Tibial nerve (tissue), 4 donors: ENCODE measurements around the gene UTS2R. TPM values are rescaled to one million over a fixed set of nuclear protein-coding genes. Genes with fewer than 3 reads are reported as not detected.
"Not testable (repeated sequence)": the region's sequence is repeated elsewhere in the genome, so short reads cannot be mapped to it uniquely, and the experiment has no call there.

Experiments
- DNase-seq, 2 donors: peaks; one replicate each; pipeline ENCODE4 v3.0.0-alpha.2; 2019; ENCODE audit warnings: low spot score in 2 of 2
- H3K27ac ChIP-seq, 4 donors: fragments of 200-600 bp; sonication (generic) in 3 of 4; one replicate each; pipeline ENCODE4 v1.5.1; 2017 to 2019; ENCODE audit warnings: mild to moderate bottlenecking in 1 of 4
- H3K27me3 ChIP-seq, 2 donors: fragments of 200-600 bp; sonication (generic) in 1 of 2; one replicate each; pipeline versions ENCODE4 v1.5.1 to v1.6.0; 2017 to 2019
- H3K36me3 ChIP-seq, 3 donors: fragments of 200-600 bp; sonication (generic); one replicate each; pipeline ENCODE4 v1.5.1; 2018 to 2019
- H3K4me1 ChIP-seq, 4 donors: fragments of 200-600 bp; sonication (generic) in 3 of 4; one replicate each; pipeline ENCODE4 v1.5.1; 2017 to 2019
- H3K4me3 ChIP-seq, 4 donors: fragments of 200-600 bp; sonication (generic) in 3 of 4; one replicate each; pipeline ENCODE4 v1.5.1; 2017 to 2019; ENCODE audit warnings: mild to moderate bottlenecking in 1 of 4, moderate library complexity in 1 of 4
- H3K9me3 ChIP-seq, 4 donors: fragments of 200-600 bp; sonication (generic) in 3 of 4; one replicate each; pipeline ENCODE4 v1.5.1; 2017 to 2019
- CTCF ChIP-seq, 5 experiments: fragments of 200-600 bp in 3 of 5; fragments of 450-650 bp in 2 of 5; sonication (generic) in 3 of 5; IDR thresholded peaks; one replicate each; pipeline ENCODE4 v1.5.1; 2016 to 2019; ENCODE audit warnings: antibody characterized with exemption in 5 of 5, mild to moderate bottlenecking in 3 of 5, moderate library complexity in 2 of 5
- EP300 ChIP-seq, 2 donors: sonication (generic); formaldehyde crosslinking; IDR thresholded peaks; one replicate each; pipeline ENCODE4 v1.6.1; 2017; ENCODE audit warnings: antibody characterized with exemption in 2 of 2, mild to moderate bottlenecking in 1 of 2
- POLR2A ChIP-seq, 2 donors: fragments of 450-650 bp; IDR thresholded peaks; one replicate each; pipeline ENCODE4 v1.6.1; 2017; ENCODE audit warnings: antibody characterized with exemption in 2 of 2, mild to moderate bottlenecking in 2 of 2, moderate library complexity in 2 of 2
- WGBS, 2 donors: methylation state at CpG; one replicate each; pipeline ENCODE4 v1.1.5; 2018; 5-methylcytosine and 5-hydroxymethylcytosine counted together
- total RNA-seq, 4 donors: library from RNA; depleted of rRNA; stranded (reverse); fragments of >200 nt; gene quantifications; one replicate each; pipeline ENCODE4 v1.1.0, GENCODE V29; 2016

The UTS2R gene
- total RNA-seq, 4 donors from 2014 or later, result 0.20 TPM; not detected in 3

GRCh38 chr17:82377924-82378740 is 6.6 kb downstream of the UTS2R start:
- TF ChIP-seq POLR2A (IDR thresholded peaks at IDR 0.05), result no peak
- no peak for TF ChIP-seq EP300 (IDR thresholded peaks at IDR 0.05)
- no peak for TF ChIP-seq CTCF (IDR thresholded peaks at IDR 0.05)
- H3K4me1 ChIP-seq, result peaks cover 0 to 8% (median 0%) of the 10 kb centered on the region in 4 donors
- 73 to 77% methylated on average over 31 of the region's 31 CpGs for WGBS, 2 donors
- H3K27ac ChIP-seq, result no peak overlapping the region
- no peak overlapping the region for H3K4me3 ChIP-seq
- H3K36me3 ChIP-seq, result no peaks in the 10 kb centered on the region
- no peak for DNase-seq
- H3K9me3 ChIP-seq, result no peaks in the 10 kb centered on the region
- peaks cover 0 to 65% of the 10 kb centered on the region in 2 donors for H3K27me3 ChIP-seq

GRCh38 chr17:82378741-82379021 is 7.1 kb downstream of the UTS2R start:
- TF ChIP-seq CTCF (IDR thresholded peaks at IDR 0.05), result no peak
- TF ChIP-seq EP300 (IDR thresholded peaks at IDR 0.05), result no peak
- TF ChIP-seq POLR2A (IDR thresholded peaks at IDR 0.05), result no peak
- Histone ChIP-seq H3K27ac (no peak overlapping the region), H3K4me3 (no peak overlapping the region), H3K9me3 (no peaks in the 10 kb centered on the region), H3K27me3 (peaks cover 0 to 65% of the 10 kb centered on the region in 2 donors), H3K4me1 (peaks cover 0 to 8% (median 0%) of the 10 kb centered on the region in 4 donors), H3K36me3 (no peaks in the 10 kb centered on the region)
- no peak for DNase-seq
- 70 to 71% methylated on average over 8 to 10 of the region's 10 CpGs for WGBS, 2 donors

- peaks cover 0 to 22% (median 2%) of the 10 kb centered on the region in 4 donors for H3K4me1 ChIP-seq
- no peaks in the 10 kb centered on the region for H3K9me3 ChIP-seq
- H3K27ac ChIP-seq, result no peak overlapping the region
- H3K4me3 ChIP-seq, result no peak overlapping the region
- TF ChIP-seq CTCF (IDR thresholded peaks at IDR 0.05) (no peak), EP300 (IDR thresholded peaks at IDR 0.05) (no peak), POLR2A (IDR thresholded peaks at IDR 0.05) (no peak)
- DNase-seq, result no peak
- H3K27me3 ChIP-seq, result peaks cover 0 to 63% of the 10 kb centered on the region in 2 donors
- no peaks in the 10 kb centered on the region for H3K36me3 ChIP-seq
- WGBS, 2 donors, result 54 to 59% methylated on average over 23 of the region's 23 CpGs
Observed at GRCh38 chr17:82380860-82381702, 9.5 kb downstream of the UTS2R start.

- not testable (repeated sequence) for H3K36me3 ChIP-seq, H3K9me3 ChIP-seq, H3K27ac ChIP-seq, H3K4me3 ChIP-seq, DNase-seq
- WGBS, 2 donors, result 67 to 74% methylated on average over 10 of the region's 10 CpGs
- Histone ChIP-seq H3K4me1 (peaks cover 0 to 28% (median 4%) of the 10 kb centered on the region in 4 donors), H3K27me3 (peaks cover 0 to 62% of the 10 kb centered on the region in 2 donors)
Observed at GRCh38 chr17:82381703-82382009, 10.1 kb downstream of the UTS2R start.

- H3K4me3 ChIP-seq, H3K9me3 ChIP-seq, DNase-seq, H3K27ac ChIP-seq, H3K36me3 ChIP-seq: not testable (repeated sequence)
- 82% methylated on average over 18 to 21 of the region's 21 CpGs for WGBS, 2 donors
- Histone ChIP-seq H3K27me3 (peaks cover 0 to 67% of the 10 kb centered on the region in 2 donors), H3K4me1 (peaks cover 0 to 35% (median 5%) of the 10 kb centered on the region in 4 donors)
Observed at GRCh38 chr17:82382220-82382932, 10.8 kb downstream of the UTS2R start.

- peaks cover 0 to 39% (median 5%) of the 10 kb centered on the region in 4 donors for H3K4me1 ChIP-seq
- no peaks in the 10 kb centered on the region for H3K9me3 ChIP-seq
- no peak overlapping the region for H3K27ac ChIP-seq
- WGBS, 2 donors, result 66 to 85% methylated on average over 9 to 10 of the region's 11 CpGs
- no peak for DNase-seq
- H3K27me3 ChIP-seq, result peaks cover 0 to 64% of the 10 kb centered on the region in 2 donors
- H3K36me3 ChIP-seq, result no peaks in the 10 kb centered on the region
- no peak overlapping the region for H3K4me3 ChIP-seq
- TF ChIP-seq CTCF (IDR thresholded peaks at IDR 0.05), result no peak
- TF ChIP-seq POLR2A (IDR thresholded peaks at IDR 0.05), result no peak
- TF ChIP-seq EP300 (IDR thresholded peaks at IDR 0.05), result no peak
Observed at GRCh38 chr17:82382933-82383255, 11.3 kb downstream of the UTS2R start.
